Astrocyte of the cerebellum (primary cell): ENCODE results near the gene PTK6.

ENCODE experiments used
- DNase-seq: peaks from one replicate; pipeline ENCODE4 v3.0.0-alpha.2; 2011; ENCODE audit warnings: low read depth
- H3K4me3 ChIP-seq: 2 replicates; pipeline ENCODE4 v1.5.1; 2011; ENCODE audit warnings: mild to moderate bottlenecking, low read depth, low read length, moderate library complexity
- CTCF ChIP-seq: IDR thresholded peaks from 2 replicates; pipeline ENCODE4 v1.5.1; 2012; ENCODE audit warnings: low read length, low read depth, moderate library complexity, mild to moderate bottlenecking; ENCODE audit errors: missing control alignments
- in situ Hi-C: cut with HindIII; loops from 2 replicates; pipeline ENCODE4 v1.10.0; 2017; ENCODE audit warnings: low sequenced_read_pairs

The PTK6 gene

GRCh38 chr20:63543131-63543530 lies 6.0 kb upstream of the PTK6 start:
- in situ Hi-C loops = no loop called here
- DNase-seq = no peak
- TF ChIP-seq CTCF = no peak
- H3K4me3 ChIP-seq = no peak overlapping the region

GRCh38 chr20:63542696-63543095 lies 5.5 kb upstream of the PTK6 start:
- no peak overlapping the region for H3K4me3 ChIP-seq
- no peak for DNase-seq
- no peak for TF ChIP-seq CTCF
- in situ Hi-C loops = no loop called here

GRCh38 chr20:63542031-63542559 lies 4.9 kb upstream of the PTK6 start:
- in situ Hi-C loops = no loop called here
- no peak for DNase-seq
- no peak for TF ChIP-seq CTCF
- no peak overlapping the region for H3K4me3 ChIP-seq

GRCh38 chr20:63541371-63541770 lies 4.2 kb upstream of the PTK6 start:
- no peak for TF ChIP-seq CTCF
- H3K4me3 ChIP-seq = no peak overlapping the region
- in situ Hi-C loops = no loop called here
- no peak for DNase-seq

GRCh38 chr20:63540417-63541186 lies 3.4 kb upstream of the PTK6 start:
- TF ChIP-seq CTCF = no peak
- DNase-seq = no peak
- H3K4me3 ChIP-seq = no peak overlapping the region
- in situ Hi-C loops = no loop called here

GRCh38 chr20:63539441-63540370 lies 2.5 kb upstream of the PTK6 start:
- no peak for TF ChIP-seq CTCF
- in situ Hi-C loops = loop anchor here (10.0 kb wide), 1 partner anchor 125 kb away; no protein-coding TSS in a partner anchor
- no peak for DNase-seq
- no peak overlapping the region for H3K4me3 ChIP-seq
